OCI-LY3 (cell line): Measurements from ENCODE around the gene BTF3.
"Not testable (repeated sequence)": the region's sequence is repeated elsewhere in the genome, so short reads cannot be mapped to it uniquely, and the experiment has no call there.

Experiments used
- EZH2phosphoT487 ChIP-seq: fragments of 200-600 bp; shearing (Covaris generic); IDR thresholded peaks from 2 replicates; pipeline ENCODE4 v1.6.1; 2018; ENCODE audit warnings: antibody characterized with exemption, mixed run types, low read depth
- TF ChIP-seq, protein P1 (sequence below): fragments of 200-600, 300-600 bp; sonication (generic); IDR thresholded peaks from 2 replicates; pipeline ENCODE4 v1.5.1; 2014; ENCODE audit warnings: antibody characterized with exemption, low read length, low read depth

DNA sequence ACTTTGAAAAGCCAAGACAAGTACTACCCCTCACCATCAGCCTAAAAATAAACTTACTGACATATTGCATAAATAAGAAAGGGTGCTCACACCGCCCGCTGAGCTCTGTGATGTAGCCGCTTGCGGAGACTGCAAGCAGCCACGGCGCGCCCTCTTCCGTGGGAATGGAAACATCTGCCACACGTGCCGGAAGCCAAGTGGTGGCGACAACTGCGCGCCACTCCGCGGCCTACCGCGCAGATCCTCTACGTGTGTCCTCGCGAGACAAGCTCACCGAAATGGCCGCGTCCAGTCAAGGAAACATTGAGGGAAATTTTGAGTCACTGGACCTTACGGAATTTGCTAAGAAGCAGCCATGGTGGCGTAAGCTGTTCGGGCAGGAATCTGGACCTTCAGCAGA lies 10.3 kb downstream of the BTF3 start:
- TF ChIP-seq, protein P1, sequence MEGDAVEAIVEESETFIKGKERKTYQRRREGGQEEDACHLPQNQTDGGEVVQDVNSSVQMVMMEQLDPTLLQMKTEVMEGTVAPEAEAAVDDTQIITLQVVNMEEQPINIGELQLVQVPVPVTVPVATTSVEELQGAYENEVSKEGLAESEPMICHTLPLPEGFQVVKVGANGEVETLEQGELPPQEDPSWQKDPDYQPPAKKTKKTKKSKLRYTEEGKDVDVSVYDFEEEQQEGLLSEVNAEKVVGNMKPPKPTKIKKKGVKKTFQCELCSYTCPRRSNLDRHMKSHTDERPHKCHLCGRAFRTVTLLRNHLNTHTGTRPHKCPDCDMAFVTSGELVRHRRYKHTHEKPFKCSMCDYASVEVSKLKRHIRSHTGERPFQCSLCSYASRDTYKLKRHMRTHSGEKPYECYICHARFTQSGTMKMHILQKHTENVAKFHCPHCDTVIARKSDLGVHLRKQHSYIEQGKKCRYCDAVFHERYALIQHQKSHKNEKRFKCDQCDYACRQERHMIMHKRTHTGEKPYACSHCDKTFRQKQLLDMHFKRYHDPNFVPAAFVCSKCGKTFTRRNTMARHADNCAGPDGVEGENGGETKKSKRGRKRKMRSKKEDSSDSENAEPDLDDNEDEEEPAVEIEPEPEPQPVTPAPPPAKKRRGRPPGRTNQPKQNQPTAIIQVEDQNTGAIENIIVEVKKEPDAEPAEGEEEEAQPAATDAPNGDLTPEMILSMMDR, result not testable (repeated sequence)
- not testable (repeated sequence) for TF ChIP-seq EZH2phosphoT487
